Prostate gland (tissue), 2 donors: ENCODE results near the gene HES1. TPM values are rescaled to one million over a fixed set of nuclear protein-coding genes. Genes with fewer than 3 reads are reported as not detected.

Experiments used
- DNase-seq: peaks from one replicate; pipeline ENCODE4 v3.0.0-alpha.2; 2019; ENCODE audit warnings: low spot score
- H3K27ac ChIP-seq, 2 donors: fragments of 200-600 bp; sonication (generic); 2 replicates each; pipeline ENCODE4 v1.5.1; 2017 to 2019
- H3K27me3 ChIP-seq: fragments of 200-600 bp; sonication (generic); replicated peaks from 2 replicates; pipeline ENCODE4 v1.5.1; 2019; ENCODE audit not compliant: insufficient read depth
- H3K36me3 ChIP-seq, 2 donors: fragments of 200-600 bp; sonication (generic); 1 replicate in 1 of 2; 2 replicates in 1 of 2; pipeline versions ENCODE4 v1.5.1 to v1.8.1; 2017 to 2019
- H3K4me1 ChIP-seq: fragments of 200-600 bp; sonication (generic); replicated peaks from 2 replicates; pipeline ENCODE4 v1.5.1; 2019
- H3K4me3 ChIP-seq, 2 donors: fragments of 200-600 bp; sonication (generic); 2 replicates each; pipeline ENCODE4 v1.5.1; 2017 to 2019
- H3K9me3 ChIP-seq: fragments of 200-600 bp; sonication (generic); 2 replicates; pipeline ENCODE4 v1.5.1; 2017
- CTCF ChIP-seq, 4 experiments: fragments of 200-600 bp in 2 of 4; fragments of 450-650 bp in 2 of 4; sonication (generic) in 2 of 4; IDR thresholded peaks; 1 replicate in 3 of 4; 2 replicates in 1 of 4; pipeline ENCODE4 v1.5.1; 2016 to 2019; ENCODE audit warnings: antibody characterized with exemption in 4 of 4, mild to moderate bottlenecking in 2 of 4, moderate library complexity in 2 of 4
- POLR2A ChIP-seq: fragments of 450-650 bp; IDR thresholded peaks from one replicate; pipeline ENCODE4 v1.6.1; 2016; ENCODE audit warnings: antibody characterized with exemption, mild to moderate bottlenecking
- POLR2AphosphoS5 ChIP-seq: sonication (generic); formaldehyde crosslinking; IDR thresholded peaks from one replicate; pipeline ENCODE4 v1.6.1; 2017; ENCODE audit warnings: antibody characterized with exemption
- WGBS: methylation state at CpG from one replicate; pipeline ENCODE4 v1.1.5; 2018; 5-methylcytosine and 5-hydroxymethylcytosine counted together
- intact Hi-C: fragments of 100-400 bp; cut with DNase I; formaldehyde crosslinking; loops from one replicate; pipeline ENCODE4 v1.14.2; 2022
- total RNA-seq, 2 donors: library from RNA; depleted of rRNA; stranded (reverse); fragments of >200 nt; gene quantifications; one replicate each; pipeline ENCODE4 v1.1.0, GENCODE V29; 2016

Gene HES1
- total RNA-seq, 2 donors from 2014 or later: 92.4 to 174 TPM

GRCh38 chr3:194166682-194167479 lies 30.9 kb downstream of the HES1 start:
- intact Hi-C loops: no loop called here
- peak; percentile 55 for DNase-seq

GRCh38 chr3:194167480-194168282 lies 31.7 kb downstream of the HES1 start:
- H3K4me3 ChIP-seq: no peak overlapping the region
- no peaks in the 10 kb centered on the region for H3K36me3 ChIP-seq
- H3K27ac ChIP-seq: peak overlapping the region in 1 of 2 donors; percentile 1
- no peaks in the 10 kb centered on the region for H3K27me3 ChIP-seq
- intact Hi-C loops: no loop called here
- DNase-seq: no peak
- 56% methylated on average over 5 of the region's 5 CpGs for WGBS
- peaks cover 5% of the 10 kb centered on the region for H3K4me1 ChIP-seq
- no peaks in the 10 kb centered on the region for H3K9me3 ChIP-seq
- TF ChIP-seq POLR2AphosphoS5 (no peak), POLR2A (no peak), CTCF (IDR thresholded peaks at IDR 0.05) (no peak)

More at GRCh38 chr3:194166682-194167479, 30.9 kb downstream of the HES1 start:
- Histone ChIP-seq H3K9me3 (no peaks in the 10 kb centered on the region), H3K4me3 (no peak overlapping the region), H3K27ac (peak overlapping the region; percentile 59 to 70), H3K4me1 (peaks cover 5% of the 10 kb centered on the region), H3K36me3 (no peaks in the 10 kb centered on the region), H3K27me3 (no peaks in the 10 kb centered on the region)
- peak; percentile 52 for TF ChIP-seq POLR2AphosphoS5
- TF ChIP-seq POLR2A: no peak
- peak in 1 of 4 experiments; percentile 7 for TF ChIP-seq CTCF (IDR thresholded peaks at IDR 0.05)
- 19% methylated on average over 16 of the region's 16 CpGs for WGBS

- 90% methylated on average over 3 of the region's 3 CpGs for WGBS
- TF ChIP-seq CTCF (IDR thresholded peaks at IDR 0.05) (no peak), POLR2AphosphoS5 (no peak), POLR2A (no peak)
- no peak overlapping the region for H3K4me3 ChIP-seq
- peaks cover 5% of the 10 kb centered on the region for H3K4me1 ChIP-seq
- no peaks in the 10 kb centered on the region for H3K36me3 ChIP-seq
- no peak overlapping the region for H3K27ac ChIP-seq
- H3K9me3 ChIP-seq: no peaks in the 10 kb centered on the region
- H3K27me3 ChIP-seq: no peaks in the 10 kb centered on the region
- no peak for DNase-seq
- intact Hi-C loops: no loop called here
These were observed 33.0 kb downstream of the HES1 start for GRCh38 chr3:194168994-194169393.

- no peak for DNase-seq
- TF ChIP-seq POLR2A: no peak
- no peak for TF ChIP-seq CTCF (IDR thresholded peaks at IDR 0.05)
- H3K27ac ChIP-seq: no peak overlapping the region
These were observed 33.6 kb downstream of the HES1 start for GRCh38 chr3:194169595-194169994.

More at GRCh38 chr3:194169595-194169994, 33.6 kb downstream of the HES1 start:
- Histone ChIP-seq H3K4me3 (no peak overlapping the region), H3K9me3 (no peaks in the 10 kb centered on the region), H3K27me3 (no peaks in the 10 kb centered on the region), H3K36me3 (no peaks in the 10 kb centered on the region), H3K4me1 (peaks cover 5% of the 10 kb centered on the region)
- WGBS: 56% methylated on average over 10 of the region's 10 CpGs
- intact Hi-C loops: no loop called here
